GM18858 (cell line): ENCODE data around the gene ANKRD11.

Source experiments
- ATAC-seq: cut with Tn5 transposase; IDR thresholded peaks from one replicate; pipeline ENCODE4 v1.9.1; 2021; ENCODE audit not compliant: unreplicated experiment

ANKRD11 gene

GRCh38 chr16:89354325-89354724 is 136.0 kb downstream of the ANKRD11 start:
- no peak for ATAC-seq

- ATAC-seq: no peak
Observed at GRCh38 chr16:89352091-89352681, 138.2 kb downstream of the ANKRD11 start.

GRCh38 chr16:89351645-89352044 is 138.7 kb downstream of the ANKRD11 start:
- no peak for ATAC-seq

GRCh38 chr16:89350701-89351380 is 139.5 kb downstream of the ANKRD11 start:
- no peak for ATAC-seq

- ATAC-seq: no peak
Observed at GRCh38 chr16:89349947-89350633, 140.3 kb downstream of the ANKRD11 start.

GRCh38 chr16:89347807-89348206 is 142.6 kb downstream of the ANKRD11 start:
- no peak for ATAC-seq

GRCh38 chr16:89346869-89347268 is 143.5 kb downstream of the ANKRD11 start:
- no peak for ATAC-seq

- ATAC-seq: no peak
Observed at GRCh38 chr16:89345642-89346150, 144.7 kb downstream of the ANKRD11 start.

- no peak for ATAC-seq
Observed at GRCh38 chr16:89344846-89345611, 145.3 kb downstream of the ANKRD11 start.

- no peak for ATAC-seq
Observed at GRCh38 chr16:89344458-89344834, 145.9 kb downstream of the ANKRD11 start.

- no peak for ATAC-seq
Observed at GRCh38 chr16:89343501-89344457, 146.6 kb downstream of the ANKRD11 start.

GRCh38 chr16:89341697-89342694 is 148.4 kb downstream of the ANKRD11 start:
- no peak for ATAC-seq

GRCh38 chr16:89341279-89341678 is 149.1 kb downstream of the ANKRD11 start:
- ATAC-seq: no peak

- ATAC-seq: no peak
Observed at GRCh38 chr16:89338863-89339262, 151.5 kb downstream of the ANKRD11 start.

- no peak for ATAC-seq
Observed at GRCh38 chr16:89337965-89338364, 152.4 kb downstream of the ANKRD11 start.

- ATAC-seq: no peak
Observed at GRCh38 chr16:89335803-89336485, 154.4 kb downstream of the ANKRD11 start.

GRCh38 chr16:89334988-89335802 is 155.2 kb downstream of the ANKRD11 start:
- no peak for ATAC-seq

- no peak for ATAC-seq
Observed at GRCh38 chr16:89334461-89334860, 155.9 kb downstream of the ANKRD11 start.
